HG02678 (cell line): ENCODE data around the gene WDR64.

Experiments used
- ATAC-seq: cut with Tn5 transposase; IDR thresholded peaks from one replicate; pipeline ENCODE4 v1.9.1; 2021; ENCODE audit warnings: mild to moderate bottlenecking, moderate library complexity; ENCODE audit not compliant: unreplicated experiment

The WDR64 gene

GRCh38 chr1:241836941-241837340, 184.9 kb downstream of the WDR64 start:
- ATAC-seq = no peak

- no peak for ATAC-seq
These were observed 185.3 kb downstream of the WDR64 start for GRCh38 chr1:241837416-241837815.

GRCh38 chr1:241837901-241838300, 185.8 kb downstream of the WDR64 start:
- ATAC-seq = no peak

GRCh38 chr1:241838897-241839296, 186.8 kb downstream of the WDR64 start:
- no peak for ATAC-seq

- peak; percentile 69 for ATAC-seq
These were observed 187.4 kb downstream of the WDR64 start for GRCh38 chr1:241839369-241839979.

GRCh38 chr1:241840164-241840563, 188.1 kb downstream of the WDR64 start:
- ATAC-seq = no peak

- no peak for ATAC-seq
These were observed 189.6 kb downstream of the WDR64 start for GRCh38 chr1:241841691-241842090.

- ATAC-seq = no peak
These were observed 190.5 kb downstream of the WDR64 start for GRCh38 chr1:241842565-241842964.

GRCh38 chr1:241844593-241844992, 192.5 kb downstream of the WDR64 start:
- ATAC-seq = no peak

- no peak for ATAC-seq
These were observed 194.3 kb downstream of the WDR64 start for GRCh38 chr1:241846375-241846774.

- ATAC-seq = no peak
These were observed 194.9 kb downstream of the WDR64 start for GRCh38 chr1:241846862-241847539.

GRCh38 chr1:241847540-241847795, 195.4 kb downstream of the WDR64 start:
- ATAC-seq = no peak

GRCh38 chr1:241847796-241848685, 196.0 kb downstream of the WDR64 start, which contains the start of gene EXO1:
EXO1 (plus strand) TSS chr1:241848204; CDS start chr1:241850426, 2,222 bp downstream.
- peak; percentile 97 for ATAC-seq

- ATAC-seq = no peak
These were observed 196.7 kb downstream of the WDR64 start for GRCh38 chr1:241848686-241849344.

GRCh38 chr1:241849345-241849695, 197.2 kb downstream of the WDR64 start:
- ATAC-seq = no peak
